IMR-90 (cell line): ENCODE measurements around the gene CSNK2A3. TPM values are rescaled to one million over a fixed set of nuclear protein-coding genes. Genes with fewer than 3 reads are reported as not detected.
A peak's percentile ranks its signal among the peaks of the same experiment; 100 is the strongest.

ENCODE experiments used
- ATAC-seq: fragments of 200-7000 bp; cut with Tn5 transposase; 2 replicates; pipeline ENCODE4 v1.9.1; 2020; ENCODE audit warnings: low read depth, mild to moderate bottlenecking, moderate library complexity
- BruUV-seq: library from RNA; stranded (reverse); fragments of 400-500 nt; replicated peaks from 2 replicates; lab custom pipeline; 2021; lab: Mats Ljungman, UMichigan
- CTCF ChIA-PET: fragments of 300-600 bp; formaldehyde crosslinking; extraction: SDS; loops from one replicate; lab custom pipeline; 2021; ENCODE audit warnings: antibody characterized with exemption; lab: Yijun Ruan, JAX
- POLR2A ChIA-PET: fragments of 300-600 bp; sonication (Branson Sonifier 250); formaldehyde crosslinking; loops from one replicate; lab custom pipeline; 2022; ENCODE audit warnings: antibody characterized with exemption; ENCODE audit not compliant: unreplicated experiment; lab: Charles Lee
- DNase-seq: peaks from one replicate; pipeline ENCODE4 v3.0.0; 2013
- H2AFZ ChIP-seq: replicated peaks from 2 replicates; pipeline ENCODE3; 2013; ENCODE audit warnings: low read length, mild to moderate bottlenecking; ENCODE audit not compliant: poor library complexity
- H2AK5ac ChIP-seq: 2 replicates; pipeline ENCODE4 v1.6.1; 2013; ENCODE audit warnings: low read depth, low read length, inconsistent platforms
- H2AK9ac ChIP-seq: replicated peaks from 2 replicates; pipeline ENCODE3; 2013; ENCODE audit warnings: mild to moderate bottlenecking, low read depth, low read length, moderate library complexity; ENCODE audit not compliant: poor library complexity
- H2BK120ac ChIP-seq: 2 replicates; pipeline ENCODE4 v1.6.1; 2013; ENCODE audit warnings: low read depth, low read length, inconsistent platforms
- H2BK15ac ChIP-seq: 3 replicates; pipeline ENCODE4 v1.6.1; 2013; ENCODE audit warnings: low read depth, low read length, inconsistent platforms
- H2BK20ac ChIP-seq: 2 replicates; pipeline ENCODE4 v1.6.1; 2013; ENCODE audit warnings: low read depth, mild to moderate bottlenecking, inconsistent platforms, low read length, moderate library complexity
- H2BK5ac ChIP-seq: 2 replicates; pipeline ENCODE4 v1.6.1; 2013; ENCODE audit warnings: mild to moderate bottlenecking, low read depth, low read length, inconsistent platforms; ENCODE audit not compliant: poor library complexity, severe bottlenecking
- H3K14ac ChIP-seq: replicated peaks from 2 replicates; pipeline ENCODE4 v1.6.1; 2013; ENCODE audit warnings: low read depth, low read length, inconsistent platforms
- H3K18ac ChIP-seq: 2 replicates; pipeline ENCODE4 v1.6.1; 2013; ENCODE audit warnings: low read depth, low read length, control low read depth
- H3K23ac ChIP-seq: 2 replicates; pipeline ENCODE4 v1.6.1; 2013; ENCODE audit warnings: low read depth, low read length, inconsistent platforms
- H3K27ac ChIP-seq: 2 replicates; pipeline ENCODE4 v1.5.1; 2013; ENCODE audit warnings: mild to moderate bottlenecking, control low read depth, low read length; ENCODE audit not compliant: insufficient read depth
- H3K27me3 ChIP-seq: 2 replicates; pipeline ENCODE4 v1.6.1; 2013; ENCODE audit warnings: low read length; ENCODE audit not compliant: control insufficient read depth, insufficient read depth
- H3K36me3 ChIP-seq: 2 replicates; pipeline ENCODE4 v1.6.1; 2013; ENCODE audit warnings: low read length, mixed read lengths; ENCODE audit not compliant: control insufficient read depth, insufficient read depth
- H3K4ac ChIP-seq: 2 replicates; pipeline ENCODE4 v1.6.1; 2013; ENCODE audit warnings: low read depth, low read length, inconsistent platforms
- H3K4me1 ChIP-seq: 2 replicates; pipeline ENCODE4 v1.6.1; 2013; ENCODE audit warnings: low read length, mixed read lengths; ENCODE audit not compliant: control insufficient read depth, insufficient read depth
- H3K4me2 ChIP-seq: 2 replicates; pipeline ENCODE4 v1.6.1; 2013; ENCODE audit warnings: low read depth, mild to moderate bottlenecking, control low read depth, low read length, moderate library complexity
- H3K4me3 ChIP-seq: 2 replicates; pipeline ENCODE4 v1.5.1; 2013; ENCODE audit warnings: low read depth, mild to moderate bottlenecking, control low read depth, low read length, moderate library complexity; ENCODE audit not compliant: insufficient read depth
- H3K56ac ChIP-seq: 2 replicates; pipeline ENCODE4 v1.6.1; 2013; ENCODE audit warnings: low read length, inconsistent platforms; ENCODE audit not compliant: insufficient read depth; ENCODE audit errors: extremely low read depth
- H3K79me1 ChIP-seq, 2 experiments: 2 replicates each; pipeline ENCODE4 v1.6.1; 2013; ENCODE audit warnings: low read length in 2 of 2, inconsistent platforms in 1 of 2, low read depth in 1 of 2
- H3K9ac ChIP-seq: 2 replicates; pipeline ENCODE4 v1.6.1; 2013; ENCODE audit warnings: low read depth, low read length, control low read depth
- H3K9me1 ChIP-seq: 2 replicates; pipeline ENCODE4 v1.6.1; 2013; ENCODE audit warnings: low read length, inconsistent platforms; ENCODE audit not compliant: insufficient read depth
- H3K9me3 ChIP-seq: 2 replicates; pipeline ENCODE4 v1.6.1; 2013; ENCODE audit warnings: low read length; ENCODE audit not compliant: control insufficient read depth, insufficient read depth
- H4K20me1 ChIP-seq: 2 replicates; pipeline ENCODE4 v1.6.1; 2013; ENCODE audit warnings: low read length, inconsistent platforms; ENCODE audit not compliant: insufficient read depth
- H4K5ac ChIP-seq: 2 replicates; pipeline ENCODE4 v1.6.1; 2013; ENCODE audit warnings: mild to moderate bottlenecking, low read depth, low read length, control low read depth
- H4K8ac ChIP-seq, 2 experiments: 2 replicates each; pipeline ENCODE4 v1.6.1; 2013; ENCODE audit warnings: low read depth in 2 of 2, low read length in 2 of 2, control low read depth in 1 of 2, inconsistent platforms in 1 of 2
- H4K91ac ChIP-seq: 2 replicates; pipeline ENCODE4 v1.6.1; 2013; ENCODE audit warnings: low read depth, low read length, inconsistent platforms; ENCODE audit not compliant: insufficient read depth
- CEBPB ChIP-seq: IDR thresholded peaks from 2 replicates; pipeline ENCODE4 v1.6.1; 2012; ENCODE audit warnings: low read depth, low read length, improper control_type of control experiment
- CTCF ChIP-seq: conservative IDR thresholded peaks from 2 replicates; pipeline ENCODE4 v1.5.1; 2012; ENCODE audit warnings: mild to moderate bottlenecking, low read depth, low read length, improper control_type of control experiment
- ELK1 ChIP-seq: fragments of 150-350 bp; IDR thresholded peaks from 2 replicates; pipeline ENCODE4 v1.6.1; 2016; ENCODE audit warnings: low read depth, mild to moderate bottlenecking, low read length, moderate library complexity, borderline replicate concordance
- NFE2L2 ChIP-seq: fragments of 150-350 bp; IDR thresholded peaks from 2 replicates; pipeline ENCODE4 v1.6.1; 2016; ENCODE audit warnings: low read depth, mild to moderate bottlenecking, low read length
- POLR2A ChIP-seq: IDR thresholded peaks from 2 replicates; pipeline ENCODE4 v1.6.1; 2012; ENCODE audit warnings: mild to moderate bottlenecking, low read depth, low read length
- RAD21 ChIP-seq: IDR thresholded peaks from 2 replicates; pipeline ENCODE4 v1.6.1; 2012; ENCODE audit warnings: low read length, improper control_type of control experiment
- RCOR1 ChIP-seq: IDR thresholded peaks from 2 replicates; pipeline ENCODE4 v1.6.1; 2012; ENCODE audit warnings: mild to moderate bottlenecking, low read length, improper control_type of control experiment; ENCODE audit not compliant: insufficient replicate concordance
- RFX5 ChIP-seq: IDR thresholded peaks from 2 replicates; pipeline ENCODE4 v1.8.0; 2012; ENCODE audit warnings: low read depth, mild to moderate bottlenecking, low read length, moderate library complexity
- SMC3 ChIP-seq: fragments of 150-350 bp; IDR thresholded peaks from 2 replicates; pipeline ENCODE4 v1.6.1; 2016; ENCODE audit warnings: low read depth, mild to moderate bottlenecking, antibody characterized with exemption, low read length, moderate library complexity
- USF2 ChIP-seq: fragments of 150-350 bp; IDR thresholded peaks from 2 replicates; pipeline ENCODE4 v1.6.1; 2017; ENCODE audit warnings: mild to moderate bottlenecking, antibody characterized with exemption, low read length, low read depth
- WGBS, 2 experiments: methylation state at CpG; one replicate each; pipeline versions ENCODE4 v1.1.5 to v1.1.7; 2013; ENCODE audit warnings: missing lambda C conversion rate in 2 of 2; ENCODE audit not compliant: insufficient read length in 1 of 2; ENCODE audit errors: extremely low coverage in 2 of 2; 5-methylcytosine and 5-hydroxymethylcytosine counted together
- dilution Hi-C: fragments of 300-500 bp; cut with HindIII; formaldehyde crosslinking; loops from one replicate; pipeline ENCODE4 v1.14.3; 2018; ENCODE audit warnings: low sequenced_read_pairs; ENCODE audit not compliant: unreplicated experiment
- in situ Hi-C: fragments of 300-500 bp; cut with MboI; formaldehyde crosslinking; loops from 3 replicates; pipeline ENCODE4 v1.14.3; 2019; ENCODE audit warnings: low sequenced_read_pairs, inconsistent platforms, mixed read lengths
- intact Hi-C: fragments of 100-400 bp; cut with micrococcal nuclease; formaldehyde crosslinking; loops from 2 replicates; pipeline ENCODE4 v1.10.0; 2022
- polyA plus RNA-seq, 3 experiments: library from polyadenylated mRNA; depleted of rRNA; stranded (reverse); fragments of >200 nt; gene quantifications; 2 replicates each; pipeline ENCODE4 v1.2.3, GENCODE V29; 2012; ENCODE audit warnings: low replicate concordance in 1 of 3
- total RNA-seq: library from RNA; depleted of rRNA; stranded (reverse); fragments of >200 nt; gene quantifications from 2 replicates; pipeline ENCODE4 v1.2.3, GENCODE V29; 2012

The CSNK2A3 gene
- total and polyA plus RNA-seq, 2 of the 4 experiments (the other 2 are of a cell fraction): 1.2 to 3.2 TPM

- Histone ChIP-seq H3K56ac (no peak overlapping the region), H4K20me1 (no peaks in the 10 kb centered on the region), H3K27me3 (peaks cover 5% of the 10 kb centered on the region; the same call in 1 of the 2 replicates), H4K8ac (no peak overlapping the region), H3K23ac (no peak overlapping the region), H3K27ac (no peak overlapping the region), H3K14ac (no peak overlapping the region), H2BK120ac (peak overlapping the region; percentile 29), H3K36me3 (no peaks in the 10 kb centered on the region), H2AK5ac (no peak overlapping the region), H2AK9ac (no peak overlapping the region), H3K4me1 (peaks cover 5% of the 10 kb centered on the region), H4K91ac (no peak overlapping the region), H3K18ac (no peak overlapping the region), H3K4ac (no peak overlapping the region), H2AFZ (no peak overlapping the region), H3K4me3 (no peak overlapping the region), H3K4me2 (no peak overlapping the region), H4K5ac (no peak overlapping the region), H2BK5ac (no peak overlapping the region), H3K79me1 (no peaks in the 10 kb centered on the region), H2BK20ac (no peak overlapping the region), H3K9ac (no peak overlapping the region), H2BK15ac (no peak overlapping the region), H3K9me1 (peaks cover 3% of the 10 kb centered on the region; the same call in 1 of the 2 replicates), H3K9me3 (no peaks in the 10 kb centered on the region)
- no TSS peak for BruUV-seq
- no CpG with 5 or more reads among the region's 5 CpGs for WGBS, 2 experiments
- intact Hi-C loops (no loop called here), in situ Hi-C loops (no loop called here), dilution Hi-C loops (no loop called here)
- ChIA-PET POLR2A (no interaction called here), CTCF (interaction anchor here (1.0 kb wide), 1 partner anchor 19 kb away, joined by 3 read pairs; no protein-coding TSS in a partner anchor)
- ATAC-seq (no peak), DNase-seq (no peak)
- TF ChIP-seq ELK1 (no peak), RAD21 (no peak), RFX5 (no peak), CTCF (no peak), SMC3 (no peak), RCOR1 (no peak), POLR2A (no peak), NFE2L2 (no peak), USF2 (no peak), CEBPB (no peak)
These were observed 37.2 kb upstream of the CSNK2A3 start for GRCh38 chr11:11390068-11390771.
